ENCODE data around the gene LRRC61.
"Not testable (repeated sequence)": the region's sequence is repeated elsewhere in the genome, so short reads cannot be mapped to it uniquely, and the experiment has no call there.

The LRRC61 gene, protein sequence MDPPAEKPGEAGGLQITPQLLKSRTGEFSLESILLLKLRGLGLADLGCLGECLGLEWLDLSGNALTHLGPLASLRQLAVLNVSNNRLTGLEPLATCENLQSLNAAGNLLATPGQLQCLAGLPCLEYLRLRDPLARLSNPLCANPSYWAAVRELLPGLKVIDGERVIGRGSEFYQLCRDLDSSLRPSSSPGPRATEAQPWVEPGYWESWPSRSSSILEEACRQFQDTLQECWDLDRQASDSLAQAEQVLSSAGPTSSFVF

DNA sequence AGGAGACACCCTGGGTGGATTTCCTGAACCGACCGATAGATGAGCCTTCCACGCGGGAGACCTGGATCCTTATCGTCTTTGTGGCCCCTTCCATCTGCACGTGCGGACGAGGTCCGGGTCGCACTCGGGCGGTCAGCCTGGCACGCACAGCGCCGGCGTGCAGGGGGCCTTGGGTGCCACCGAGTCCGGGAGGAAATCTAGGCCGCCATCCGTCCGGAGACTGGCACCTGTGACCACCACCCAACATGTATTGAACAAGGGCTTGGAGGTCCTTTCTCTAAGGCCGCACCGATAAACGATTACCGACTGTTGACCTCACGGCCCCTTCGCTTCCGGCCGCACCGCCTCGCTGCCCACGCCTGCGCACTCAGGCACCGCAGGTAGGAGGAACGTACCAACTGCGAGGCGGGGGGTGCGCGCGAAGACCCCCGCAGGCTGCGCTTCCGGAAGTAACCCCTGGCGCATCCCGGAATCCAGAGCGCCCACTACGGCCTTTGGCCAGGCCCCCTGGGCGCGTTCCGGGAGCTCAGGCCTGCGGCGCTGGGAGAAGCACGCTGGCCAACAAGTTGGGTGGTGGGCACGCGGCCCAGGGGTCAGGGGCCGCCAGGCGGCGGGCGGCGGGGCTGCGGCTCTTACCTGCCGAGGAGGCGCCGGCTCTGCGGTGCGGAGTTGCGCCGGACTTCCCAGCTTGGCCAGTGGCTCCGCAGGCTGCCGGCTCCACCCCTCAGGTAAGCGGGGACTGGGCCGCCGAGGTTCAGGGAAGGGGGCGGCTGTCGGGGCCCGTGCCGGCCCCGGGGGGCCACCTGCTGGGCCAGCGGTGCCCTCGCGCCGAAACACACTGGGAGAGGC lies at the start of gene LRRC61, which contains the start of gene ACTR3C:
Gene LRRC61, plus strand, starts transcription at position 523 of the 849 bp plus-strand sequence. CDS start 13,507 bp downstream, outside the sequence.
Gene ACTR3C, minus strand, starts transcription at position 713 of the 849 bp plus-strand sequence. CDS start 28,249 bp downstream, outside the sequence.
- peak; percentile 90 for DNase-seq

DNA sequence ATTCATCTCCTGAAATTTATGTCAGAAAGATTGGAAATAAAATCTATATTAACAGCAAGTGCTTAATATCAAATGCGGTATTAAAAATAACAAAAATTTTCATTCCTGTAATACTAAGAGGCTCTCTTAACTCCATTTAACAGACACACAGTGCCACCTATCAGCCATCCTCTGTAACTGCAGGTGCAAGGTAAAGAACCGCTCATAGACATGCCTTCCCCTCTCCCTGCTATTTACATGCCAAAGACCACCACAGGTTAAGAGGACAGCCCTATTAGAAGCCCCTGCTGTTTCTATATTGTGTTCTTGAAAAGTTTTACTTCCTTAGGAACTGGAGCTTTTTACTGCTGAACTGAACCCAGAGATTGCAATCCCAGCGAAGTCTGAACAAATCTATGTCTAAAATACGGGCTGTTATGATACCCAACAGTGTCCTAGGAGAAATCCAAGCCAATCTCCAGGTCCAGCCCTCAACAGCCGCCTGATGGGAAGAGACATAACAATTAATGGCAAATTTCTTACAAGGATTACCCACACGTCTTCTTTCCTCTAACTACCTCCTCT lies 46.9 kb upstream of the LRRC61 start:
- DNase-seq, result peak; percentile 63

DNA sequence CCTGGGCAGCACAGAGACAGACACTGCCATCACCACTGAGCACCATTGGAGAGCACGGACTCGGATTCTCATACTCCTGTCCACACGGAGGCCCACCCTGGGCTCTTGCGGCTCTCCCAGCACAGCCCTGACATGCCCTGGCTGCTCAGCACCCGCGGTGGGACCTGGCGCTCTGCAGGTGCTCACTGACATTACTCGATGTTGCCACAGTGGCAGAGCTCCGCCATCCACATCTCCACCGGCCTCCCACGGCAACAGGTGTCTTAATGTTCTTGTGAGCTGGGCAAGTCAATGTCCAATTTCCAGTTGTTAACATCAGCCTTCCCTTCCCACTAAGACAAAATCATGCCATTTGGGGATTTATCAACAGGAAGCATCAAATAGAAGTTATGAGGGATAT lies 44.8 kb upstream of the LRRC61 start:
- DNase-seq, result not testable (repeated sequence)

DNA sequence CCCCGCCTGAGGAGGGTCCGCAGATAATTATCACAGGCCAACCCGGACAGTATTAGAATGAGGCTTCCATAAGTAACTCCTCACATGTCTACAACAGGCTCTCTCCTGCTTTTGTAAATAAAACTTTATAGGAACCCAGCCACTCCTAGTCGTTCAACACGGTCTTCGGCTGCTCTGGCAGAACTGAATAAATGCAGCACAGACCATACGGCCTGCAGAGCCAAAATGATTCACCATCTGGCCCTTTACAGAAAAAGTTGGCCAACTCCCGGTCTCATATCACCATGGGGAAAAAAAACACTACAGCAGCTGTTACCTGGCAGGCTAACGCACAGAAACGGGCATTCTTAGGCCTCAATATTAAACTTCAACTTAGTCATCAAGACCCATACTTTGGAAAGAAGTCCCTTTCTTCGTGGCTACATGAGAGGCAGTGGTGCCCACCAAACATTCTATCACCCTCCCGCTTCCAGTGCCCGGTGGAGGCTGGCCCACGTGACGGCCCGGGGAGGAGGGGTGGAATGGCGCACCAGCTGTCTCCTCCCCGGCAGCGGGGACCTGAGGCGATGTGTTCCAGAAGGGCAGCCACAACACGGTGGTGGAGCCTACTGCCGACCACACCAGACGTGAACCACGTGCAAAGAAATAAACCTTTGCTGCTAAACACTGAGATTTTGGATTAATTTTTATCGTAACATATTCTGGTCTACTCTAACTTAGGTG lies 41.3 kb upstream of the LRRC61 start:
- not testable (repeated sequence) for DNase-seq

DNA sequence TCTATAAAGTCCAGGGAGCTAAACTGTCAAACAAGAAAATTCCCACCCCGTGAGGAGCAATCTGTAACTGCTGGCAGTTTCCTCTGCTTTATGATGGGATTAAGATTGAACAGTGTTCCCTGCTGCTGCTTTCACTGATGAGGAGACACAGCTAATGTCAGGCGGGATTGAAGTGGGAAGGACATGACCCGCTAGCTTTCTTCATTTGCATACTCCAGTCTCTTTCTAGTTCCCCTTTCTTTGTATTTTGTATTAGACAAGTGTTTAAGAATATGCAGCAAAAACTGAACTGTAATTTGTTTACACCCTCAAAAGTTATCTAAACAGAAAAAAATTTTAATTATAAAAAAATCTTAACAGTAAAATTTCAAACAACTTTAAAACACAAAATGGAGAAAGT lies 40.0 kb upstream of the LRRC61 start:
- peak; percentile 67 for DNase-seq

DNA sequence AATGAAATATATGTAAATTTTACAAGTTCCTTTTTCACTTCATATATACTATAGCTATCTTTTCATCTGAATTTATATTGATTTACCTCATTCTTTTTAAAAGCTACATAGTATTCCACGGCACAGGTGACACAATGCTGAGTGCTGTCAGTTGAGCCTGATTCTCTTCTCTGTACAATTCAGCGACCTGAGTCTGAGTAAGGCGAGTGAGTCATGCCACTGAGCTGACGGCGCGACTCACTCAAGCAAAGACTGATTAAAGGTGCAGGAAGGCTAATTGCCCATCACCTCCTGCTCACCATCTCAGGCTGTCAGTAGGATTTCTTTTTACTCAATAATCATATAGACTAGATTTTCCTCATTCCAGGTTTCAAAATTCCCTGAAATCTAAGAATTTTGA lies 39.5 kb upstream of the LRRC61 start:
- not testable (repeated sequence) for DNase-seq

DNA sequence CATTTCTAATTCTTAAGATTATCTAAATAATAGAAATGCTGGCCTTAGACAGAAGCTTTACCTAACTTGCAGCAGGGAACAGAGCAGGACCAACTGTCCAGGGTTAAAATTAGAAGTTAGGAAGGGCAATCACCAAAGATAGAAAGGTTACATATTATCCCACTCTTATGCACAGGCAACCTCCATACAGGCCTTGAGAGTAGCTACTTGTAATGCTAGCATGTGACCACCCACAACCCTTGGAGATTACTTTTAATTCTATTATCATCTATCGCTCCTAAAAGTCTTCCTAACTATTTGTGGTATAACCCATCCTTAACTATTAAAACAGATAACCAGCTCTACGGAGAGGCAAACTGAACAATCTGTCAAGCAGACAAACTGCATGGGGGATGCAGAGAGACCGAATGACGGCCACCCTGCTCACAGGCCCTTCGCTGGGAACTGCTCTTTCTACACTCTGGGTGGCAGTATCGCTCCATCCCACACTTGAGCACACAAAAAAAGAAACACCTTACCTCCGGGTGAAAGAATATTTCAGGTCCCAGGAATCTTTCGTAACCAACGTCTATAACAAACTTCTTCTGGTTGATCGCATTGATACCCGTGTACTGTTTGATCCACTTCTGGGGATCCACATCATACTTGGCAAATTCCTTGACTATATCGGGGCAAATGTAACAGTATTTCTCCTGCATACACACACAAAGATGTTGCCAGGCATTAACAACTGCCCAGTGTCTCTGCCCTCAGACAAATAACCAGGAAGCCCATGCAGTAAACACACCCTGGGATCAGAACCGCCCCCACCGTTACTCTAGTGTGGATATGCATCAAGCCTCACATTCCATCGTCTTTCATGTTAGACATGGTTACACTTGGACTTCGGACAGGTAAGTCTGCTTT lies 37.1 kb upstream of the LRRC61 start:
- DNase-seq, result peak; percentile 54

DNA sequence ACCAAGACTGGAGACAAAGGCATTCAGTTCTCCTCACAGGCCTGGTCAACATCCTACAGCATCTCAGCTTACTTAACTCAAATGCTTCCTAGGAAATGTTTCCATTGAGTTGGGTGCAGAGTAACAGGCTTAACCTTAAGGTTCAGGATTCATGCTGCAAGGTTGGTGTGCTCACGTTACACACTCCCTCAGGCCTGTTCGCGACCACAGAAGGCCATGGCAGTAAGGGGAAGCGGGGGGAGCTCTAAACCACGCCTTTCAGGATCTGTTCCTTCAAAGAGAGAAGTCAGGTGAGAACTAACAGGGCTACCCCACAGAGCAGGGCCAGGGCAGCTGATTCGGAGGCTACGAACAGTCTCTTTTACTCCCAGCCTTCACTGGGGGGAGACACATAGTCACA lies 35.3 kb upstream of the LRRC61 start:
- DNase-seq, result not testable (repeated sequence)

DNA sequence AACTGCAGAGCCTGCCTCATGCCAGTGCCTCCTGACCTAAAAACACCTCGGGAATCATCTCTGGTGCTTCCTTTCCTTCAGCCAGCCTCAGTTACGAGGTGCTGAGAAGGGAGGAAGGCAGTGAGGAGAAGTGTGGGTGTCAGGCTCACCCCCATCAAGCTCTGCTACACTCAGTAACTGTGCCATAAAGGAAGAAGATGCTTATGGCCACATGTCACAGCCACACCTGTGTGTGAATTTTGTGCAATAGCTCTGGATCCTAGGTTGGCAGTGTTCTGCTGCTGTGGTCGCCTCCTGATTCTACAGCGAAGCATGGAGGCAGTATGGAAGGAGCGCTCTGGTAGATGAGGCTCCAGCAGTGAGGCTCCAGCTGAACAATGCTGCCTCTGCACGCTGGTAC lies 34.3 kb upstream of the LRRC61 start:
- not testable (repeated sequence) for DNase-seq

DNA sequence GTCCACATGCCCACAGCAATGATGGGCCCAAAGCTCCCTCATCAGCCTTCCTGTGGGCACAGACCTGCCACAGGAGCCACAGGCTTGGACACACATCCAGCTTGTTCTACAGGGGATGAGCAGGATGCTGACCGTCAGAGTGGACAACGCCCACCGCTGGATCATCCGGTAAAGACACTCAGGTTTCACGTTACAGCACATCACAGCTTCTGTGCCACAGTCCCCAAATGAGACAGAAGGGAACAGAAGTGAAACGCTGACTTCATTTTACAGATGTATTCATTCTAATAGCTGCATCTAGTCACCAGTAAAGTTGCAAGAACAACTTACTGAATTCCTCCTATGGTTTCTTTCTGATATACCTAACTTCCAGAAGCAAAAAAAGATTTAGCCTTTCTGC lies 32.8 kb upstream of the LRRC61 start:
- DNase-seq, result not testable (repeated sequence)

DNA sequence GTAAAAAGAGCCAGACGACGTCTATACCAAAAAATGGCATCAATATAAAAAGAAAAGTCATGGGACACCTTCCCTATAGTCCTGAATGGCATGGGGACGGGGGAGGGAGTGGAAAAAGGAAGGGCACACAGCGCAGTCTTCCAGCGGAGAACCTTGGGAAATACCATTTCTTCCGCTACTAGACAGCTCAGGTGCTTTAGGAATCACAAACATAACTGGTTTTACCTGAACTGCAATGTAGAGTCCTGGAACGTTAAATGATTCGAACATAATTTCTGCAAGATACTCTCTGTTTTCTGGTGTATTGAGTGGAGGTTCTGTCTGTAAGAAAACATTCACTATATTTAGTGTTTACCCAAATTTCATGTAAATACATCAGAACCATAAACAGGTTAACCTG lies 28.1 kb upstream of the LRRC61 start:
- not testable (repeated sequence) for DNase-seq

DNA sequence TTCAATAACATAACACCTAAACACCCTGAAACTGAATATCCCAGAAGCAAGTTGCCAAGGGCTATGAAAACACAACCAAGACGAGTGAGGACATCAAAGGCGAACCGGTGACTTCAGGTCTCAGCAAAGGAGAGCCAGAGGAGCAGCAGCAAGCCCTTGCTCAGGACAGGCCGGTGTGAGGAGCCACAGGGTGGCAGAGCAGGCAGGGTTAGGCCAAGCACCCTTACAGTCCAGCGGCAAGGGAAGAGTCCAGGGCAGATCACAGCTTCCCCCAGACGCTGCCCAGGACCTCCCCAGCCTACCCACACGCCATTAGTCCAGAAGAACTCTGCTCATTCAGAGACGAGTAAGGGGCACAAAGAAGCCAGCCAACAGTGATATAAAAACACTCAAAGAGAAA lies 27.5 kb upstream of the LRRC61 start:
- not testable (repeated sequence) for DNase-seq

DNA sequence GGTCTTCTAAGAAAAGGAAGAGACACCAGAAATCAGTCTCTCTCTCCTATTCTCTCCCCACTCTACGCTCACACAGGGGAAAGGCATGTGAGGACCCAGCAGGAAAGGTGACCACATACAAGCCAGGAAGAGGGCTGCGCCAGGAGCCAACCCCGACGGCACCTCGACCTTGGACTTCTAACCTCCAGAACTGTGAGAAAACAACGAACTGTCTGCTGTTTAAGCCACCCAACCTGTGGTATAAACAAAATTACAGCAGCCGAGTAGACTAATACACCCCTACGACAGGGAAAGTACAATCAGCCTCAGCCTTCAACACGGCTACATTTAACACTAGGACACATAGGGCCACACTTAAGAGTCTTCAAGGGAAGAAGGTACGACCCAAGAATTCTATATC lies 26.4 kb upstream of the LRRC61 start:
- DNase-seq, result not testable (repeated sequence)

DNA sequence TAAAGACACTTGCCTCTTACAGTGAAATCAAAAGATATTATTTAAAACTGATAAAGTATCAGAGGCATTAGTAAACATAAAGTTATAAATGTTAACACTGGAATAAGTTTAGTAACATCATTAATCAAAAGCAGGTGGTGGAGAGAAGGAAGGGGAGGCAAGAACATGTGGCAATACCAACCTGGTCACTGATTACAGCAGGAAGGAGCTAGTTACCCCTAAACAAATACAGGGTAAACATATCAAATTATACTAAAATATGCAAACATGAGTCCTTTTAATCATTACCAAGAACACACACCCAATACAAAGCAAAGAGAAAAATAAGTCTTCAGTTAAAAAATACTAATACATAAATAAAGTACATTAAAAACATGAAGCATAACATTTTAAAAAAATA lies 25.2 kb upstream of the LRRC61 start:
- DNase-seq, result not testable (repeated sequence)

DNA sequence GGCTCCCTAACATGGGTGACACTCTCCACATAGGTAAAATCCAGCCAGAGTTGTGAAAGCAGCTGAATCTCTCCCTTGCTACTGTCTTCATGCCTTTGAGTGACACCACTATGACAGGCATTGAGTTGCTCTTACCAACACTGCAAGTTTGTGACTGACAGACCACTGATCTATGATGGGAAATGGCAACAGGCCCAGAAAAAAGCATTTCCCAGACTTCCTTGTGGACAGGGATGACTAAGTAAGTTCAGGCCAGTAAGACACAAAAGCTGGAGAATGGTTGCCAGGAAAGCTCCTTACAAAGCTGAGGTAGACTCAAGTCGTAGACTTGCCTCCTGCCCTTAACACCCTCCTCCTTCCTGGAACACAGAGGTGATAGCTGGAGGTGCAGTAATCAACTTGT lies 20.2 kb upstream of the LRRC61 start:
- DNase-seq, result not testable (repeated sequence)

DNA sequence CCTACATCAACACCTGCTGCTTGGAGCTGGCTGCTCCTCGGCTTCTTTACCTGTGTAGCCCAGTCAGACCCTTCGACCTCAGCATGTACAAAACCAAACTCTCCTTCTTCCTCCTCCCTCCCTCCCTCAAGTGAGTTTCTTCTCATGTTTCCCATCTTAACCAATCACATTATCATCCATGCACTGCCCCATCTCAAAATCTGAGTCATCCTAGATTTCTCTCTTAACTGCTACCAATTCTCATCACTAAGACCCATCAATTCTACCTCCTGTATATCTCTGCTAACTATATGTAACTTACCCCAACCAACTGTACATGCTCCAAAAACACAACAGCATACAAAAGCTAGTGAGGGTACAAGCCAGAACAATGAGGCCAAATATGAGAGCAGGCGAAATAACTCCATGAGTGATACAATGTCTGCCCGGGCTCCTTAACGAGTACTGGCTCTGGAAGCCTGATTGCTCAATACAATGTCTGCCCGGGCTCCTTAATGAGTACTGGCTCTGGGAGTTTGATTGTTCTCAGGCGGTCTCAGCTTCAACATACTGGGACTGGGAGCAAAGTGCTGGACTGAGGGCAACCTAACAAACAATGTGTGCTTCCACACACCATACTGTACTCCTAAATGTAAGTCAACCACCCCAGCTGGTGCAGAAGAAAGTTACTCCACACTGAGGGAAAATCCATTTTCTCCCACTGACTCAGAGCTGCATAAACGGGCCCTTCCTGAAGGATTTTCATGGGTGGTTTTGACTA lies 18.5 kb upstream of the LRRC61 start:
- DNase-seq, result not testable (repeated sequence)

DNA sequence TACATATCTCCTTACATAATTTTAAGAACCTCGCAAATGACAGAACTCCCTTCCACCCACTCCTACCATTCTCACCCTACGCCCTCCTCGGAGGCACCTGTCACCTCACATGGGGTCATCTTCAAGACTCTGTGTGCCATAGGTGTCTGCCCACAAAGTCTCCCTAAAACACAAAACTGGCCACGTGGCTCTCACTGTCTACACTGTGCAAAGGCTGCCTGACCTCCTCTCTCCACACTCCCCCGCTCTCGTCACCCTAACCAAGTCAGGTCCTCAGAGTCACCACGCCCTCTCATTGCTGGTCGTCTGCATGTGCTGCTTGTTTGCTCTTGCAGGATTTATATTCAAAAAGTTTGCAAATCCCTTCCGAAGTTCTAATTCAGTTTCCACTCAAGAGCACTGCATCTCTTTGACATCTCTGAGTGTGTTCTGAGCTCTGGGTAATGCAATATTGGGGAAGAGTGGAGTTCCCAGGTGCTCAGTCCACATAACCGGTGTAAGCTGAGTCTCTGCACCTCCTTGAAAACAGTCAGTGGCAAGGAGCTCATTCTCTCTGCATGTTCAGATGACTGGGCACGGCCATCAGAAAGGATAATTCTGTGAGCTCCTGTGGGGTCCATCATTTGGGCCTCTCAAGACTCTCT lies 17.8 kb upstream of the LRRC61 start:
- DNase-seq, result not testable (repeated sequence)

DNA sequence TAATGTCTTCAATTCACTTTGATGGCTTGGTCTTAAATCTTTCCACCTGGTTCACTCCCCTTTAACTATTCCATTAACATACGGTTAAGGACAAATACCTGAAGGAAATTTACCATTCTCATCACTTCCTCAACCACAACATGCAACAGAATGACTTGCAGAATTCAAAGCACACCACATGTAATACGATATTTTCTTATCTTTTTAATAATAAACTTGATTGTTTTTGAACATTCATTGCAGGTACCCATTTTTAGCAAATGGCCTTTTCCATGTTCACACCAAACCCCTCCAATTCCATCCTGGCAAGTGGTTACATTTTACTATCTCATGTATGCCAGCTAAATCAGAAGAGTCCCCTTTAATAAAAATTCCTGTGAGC lies 17.3 kb upstream of the LRRC61 start:
- not testable (repeated sequence) for DNase-seq

DNA sequence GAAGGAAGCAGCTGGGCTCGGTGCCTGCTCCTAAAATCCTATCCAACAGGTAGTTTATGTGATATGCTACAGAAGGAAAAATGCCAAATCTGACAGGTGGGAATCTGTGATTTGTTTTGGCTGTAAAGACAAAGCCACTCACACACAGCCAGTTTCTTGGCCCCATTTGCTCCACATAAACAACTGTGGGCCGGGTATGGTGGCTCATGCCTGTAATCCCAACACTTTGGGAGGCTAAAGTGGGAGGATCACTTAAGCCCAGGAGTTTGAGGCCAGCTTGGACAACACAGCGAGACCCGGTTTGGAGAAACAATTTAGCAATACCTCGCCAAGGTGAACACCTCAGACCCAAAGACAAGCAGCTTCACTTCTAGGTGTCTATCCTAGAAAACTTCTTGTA lies 16.8 kb upstream of the LRRC61 start:
- DNase-seq, result not testable (repeated sequence)

DNA sequence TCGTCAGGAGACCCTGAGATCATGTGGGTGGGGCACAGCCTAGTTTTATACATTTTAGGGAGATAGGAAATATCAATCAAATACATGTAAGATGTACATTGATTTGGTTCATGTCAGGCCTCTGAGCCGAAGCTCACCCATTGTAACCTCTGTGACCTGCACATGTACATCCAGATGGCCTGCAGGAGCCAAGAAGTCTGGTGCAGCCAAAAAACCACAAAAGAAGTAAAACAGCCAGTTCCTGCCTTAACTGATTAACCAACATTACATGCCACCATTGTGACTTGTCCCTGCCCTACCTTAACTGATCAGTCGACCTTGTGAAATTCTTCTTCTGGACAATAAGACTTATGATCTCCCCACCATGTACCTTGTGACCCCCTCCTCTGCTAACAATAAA lies 16.0 kb upstream of the LRRC61 start:
- no peak for DNase-seq

DNA sequence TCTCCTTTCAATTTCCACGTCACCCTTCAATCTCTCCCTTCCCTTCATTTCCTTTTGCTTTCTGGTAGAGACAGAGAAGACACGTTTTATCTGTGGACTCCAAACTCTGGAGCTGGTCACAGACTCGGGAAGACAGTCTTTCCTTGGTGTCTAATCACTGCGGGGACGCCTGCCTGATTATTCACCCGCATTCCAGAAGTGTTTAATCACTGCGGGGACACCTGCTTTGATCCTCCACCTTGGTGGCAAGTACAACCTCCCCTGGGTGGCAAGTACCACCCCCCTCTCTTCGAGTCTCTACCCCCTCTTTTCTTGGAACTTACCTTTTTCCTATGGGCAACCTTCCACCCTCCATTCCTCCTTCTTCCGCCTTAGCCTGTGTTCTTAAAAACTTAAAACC lies 15.3 kb upstream of the LRRC61 start:
- DNase-seq, result no peak
